Measurements from ENCODE around the gene FAM181A. TPM values are rescaled to one million over a fixed set of nuclear protein-coding genes. Genes with fewer than 3 reads are reported as not detected.

The FAM181A gene
- total RNA-seq, 1 donor from 2014 or later: not detected

- TF ChIP-seq CTCF (IDR thresholded peaks at IDR 0.05; ENCODE audit: partially characterized antibody, unreplicated experiment): no peak
- H3K4me1 Mint-ChIP-seq (ENCODE audit: low read depth, unreplicated experiment): no peaks in the 10 kb centered on the region
- peaks cover 1% of the 10 kb centered on the region for H3K9me3 Mint-ChIP-seq (ENCODE audit: unreplicated experiment)
- no peak for DNase-seq
- no peak overlapping the region for H3K4me3 Mint-ChIP-seq (ENCODE audit: unreplicated experiment)
- H3K36me3 Mint-ChIP-seq (ENCODE audit: unreplicated experiment): peaks cover 18% of the 10 kb centered on the region
- H3K27me3 Mint-ChIP-seq (ENCODE audit: unreplicated experiment): peaks cover 2% of the 10 kb centered on the region
- no peak overlapping the region for H3K27ac Mint-ChIP-seq (ENCODE audit: unreplicated experiment)
These were observed 11.3 kb upstream of the FAM181A start for GRCh38 chr14:93915800-93916199.

- Mint-ChIP-seq H3K4me3 (ENCODE audit: unreplicated experiment) (no peak overlapping the region), H3K9me3 (ENCODE audit: unreplicated experiment) (no peaks in the 10 kb centered on the region), H3K36me3 (ENCODE audit: unreplicated experiment) (peaks cover 18% of the 10 kb centered on the region), H3K4me1 (ENCODE audit: low read depth, unreplicated experiment) (no peaks in the 10 kb centered on the region), H3K27ac (ENCODE audit: unreplicated experiment) (no peak overlapping the region), H3K27me3 (ENCODE audit: unreplicated experiment) (peaks cover 2% of the 10 kb centered on the region)
- DNase-seq: no peak
- TF ChIP-seq CTCF (IDR thresholded peaks at IDR 0.05; ENCODE audit: partially characterized antibody, unreplicated experiment): no peak
These were observed 10.6 kb upstream of the FAM181A start for GRCh38 chr14:93916498-93916897.

- no peak overlapping the region for H3K4me3 Mint-ChIP-seq (ENCODE audit: unreplicated experiment)
- no peak for TF ChIP-seq CTCF (IDR thresholded peaks at IDR 0.05; ENCODE audit: partially characterized antibody, unreplicated experiment)
- H3K27me3 Mint-ChIP-seq (ENCODE audit: unreplicated experiment): peaks cover 2% of the 10 kb centered on the region
- H3K36me3 Mint-ChIP-seq (ENCODE audit: unreplicated experiment): peaks cover 18% of the 10 kb centered on the region
- H3K27ac Mint-ChIP-seq (ENCODE audit: unreplicated experiment): no peak overlapping the region
- H3K4me1 Mint-ChIP-seq (ENCODE audit: low read depth, unreplicated experiment): no peaks in the 10 kb centered on the region
- H3K9me3 Mint-ChIP-seq (ENCODE audit: unreplicated experiment): no peaks in the 10 kb centered on the region
- DNase-seq: no peak
These were observed 10.0 kb upstream of the FAM181A start for GRCh38 chr14:93917141-93917540.

- H3K4me3 Mint-ChIP-seq (ENCODE audit: unreplicated experiment): no peak overlapping the region
- TF ChIP-seq CTCF (IDR thresholded peaks at IDR 0.05; ENCODE audit: partially characterized antibody, unreplicated experiment): no peak
- H3K27me3 Mint-ChIP-seq (ENCODE audit: unreplicated experiment): no peaks in the 10 kb centered on the region
- peaks cover 3% of the 10 kb centered on the region for H3K9me3 Mint-ChIP-seq (ENCODE audit: unreplicated experiment)
- no peak for DNase-seq
- no peaks in the 10 kb centered on the region for H3K4me1 Mint-ChIP-seq (ENCODE audit: low read depth, unreplicated experiment)
- no peak overlapping the region for H3K27ac Mint-ChIP-seq (ENCODE audit: unreplicated experiment)
- peaks cover 17% of the 10 kb centered on the region for H3K36me3 Mint-ChIP-seq (ENCODE audit: unreplicated experiment)
These were observed 5.9 kb upstream of the FAM181A start for GRCh38 chr14:93921001-93921806.

GRCh38 chr14:93923626-93924025 lies 3.5 kb upstream of the FAM181A start:
- Mint-ChIP-seq H3K27ac (ENCODE audit: unreplicated experiment) (no peak overlapping the region), H3K9me3 (ENCODE audit: unreplicated experiment) (peaks cover 3% of the 10 kb centered on the region), H3K4me1 (ENCODE audit: low read depth, unreplicated experiment) (no peaks in the 10 kb centered on the region), H3K36me3 (ENCODE audit: unreplicated experiment) (peaks cover 10% of the 10 kb centered on the region), H3K4me3 (ENCODE audit: unreplicated experiment) (no peak overlapping the region), H3K27me3 (ENCODE audit: unreplicated experiment) (no peaks in the 10 kb centered on the region)
- no peak for DNase-seq
- TF ChIP-seq CTCF (IDR thresholded peaks at IDR 0.05; ENCODE audit: partially characterized antibody, unreplicated experiment): no peak

Measured in glutamatergic neuron (in vitro differentiated cells).